GM23248 (cell line): ENCODE data around the gene UBE2E3. TPM values are rescaled to one million over a fixed set of nuclear protein-coding genes. Genes with fewer than 3 reads are reported as not detected.
"Not testable (repeated sequence)": the region's sequence is repeated elsewhere in the genome, so short reads cannot be mapped to it uniquely, and the experiment has no call there.

Experiments used
- DNase-seq: peaks from one replicate; pipeline ENCODE4 v3.0.0-alpha.2; 2015
- H2AFZ ChIP-seq: fragments of 200-600 bp; sonication (generic); 2 replicates; pipeline ENCODE4 v1.6.1; 2016; ENCODE audit warnings: antibody characterized with exemption
- H3F3A ChIP-seq: fragments of 200-600 bp; sonication (generic); 2 replicates; pipeline ENCODE4 v1.6.1; 2016; ENCODE audit warnings: mild to moderate bottlenecking, antibody characterized with exemption, mixed run types; ENCODE audit not compliant: insufficient read depth
- H3K27ac ChIP-seq: fragments of 200-600 bp; sonication (generic); 2 replicates; pipeline ENCODE4 v1.5.1; 2016; ENCODE audit warnings: mild to moderate bottlenecking
- H3K27me3 ChIP-seq: fragments of 200-600 bp; sonication (generic); replicated peaks from 2 replicates; pipeline ENCODE4 v1.6.1; 2016; ENCODE audit warnings: mild to moderate bottlenecking; ENCODE audit not compliant: insufficient read depth
- H3K36me3 ChIP-seq: fragments of 200-600 bp; sonication (generic); 2 replicates; pipeline ENCODE4 v1.6.1; 2016; ENCODE audit warnings: low read depth, mild to moderate bottlenecking
- H3K4me1 ChIP-seq: fragments of 200-600 bp; sonication (generic); 2 replicates; pipeline ENCODE4 v1.6.1; 2016; ENCODE audit warnings: mild to moderate bottlenecking; ENCODE audit not compliant: insufficient read depth
- H3K4me2 ChIP-seq: fragments of 200-600 bp; sonication (generic); one replicate; pipeline ENCODE4 v1.6.1; 2016; ENCODE audit warnings: mild to moderate bottlenecking; ENCODE audit not compliant: unreplicated experiment
- H3K4me3 ChIP-seq: fragments of 200-600 bp; sonication (generic); 2 replicates; pipeline ENCODE4 v1.5.1; 2016; ENCODE audit warnings: mild to moderate bottlenecking
- H3K79me2 ChIP-seq: fragments of 200-600 bp; sonication (generic); 2 replicates; pipeline ENCODE4 v1.6.1; 2016; ENCODE audit warnings: mild to moderate bottlenecking; ENCODE audit not compliant: insufficient read depth
- H3K9ac ChIP-seq: fragments of 200-600 bp; sonication (generic); 2 replicates; pipeline ENCODE4 v1.6.1; 2016; ENCODE audit warnings: mild to moderate bottlenecking
- H3K9me2 ChIP-seq: fragments of 200-600 bp; sonication (generic); 2 replicates; pipeline ENCODE4 v1.6.1; 2016; ENCODE audit warnings: mixed run types, mild to moderate bottlenecking, moderate library complexity; ENCODE audit not compliant: insufficient read depth
- H3K9me3 ChIP-seq: fragments of 200-600 bp; sonication (generic); one replicate; pipeline ENCODE4 v1.6.1; 2017; ENCODE audit warnings: low read depth
- H4K20me1 ChIP-seq: fragments of 200-600 bp; sonication (generic); 2 replicates; pipeline ENCODE4 v1.6.0; 2016; ENCODE audit not compliant: insufficient read depth
- EZH2 ChIP-seq: fragments of 200-600 bp; sonication (generic); IDR thresholded peaks from 2 replicates; pipeline ENCODE4 v1.6.1; 2018; ENCODE audit warnings: antibody characterized with exemption, mild to moderate bottlenecking; ENCODE audit not compliant: insufficient read depth, poor library complexity, severe bottlenecking
- EZH2phosphoT487 ChIP-seq: fragments of 200-600 bp; sonication (generic); IDR thresholded peaks from 2 replicates; pipeline ENCODE4 v1.6.1; 2018; ENCODE audit warnings: antibody characterized with exemption, moderate library complexity, mild to moderate bottlenecking, low read depth; ENCODE audit not compliant: insufficient read depth
- WGBS, 2 experiments: methylation state at CpG; one replicate each; pipeline ENCODE4 v1.1.6; 2015 to 2017; ENCODE audit warnings: low lambda C conversion rate in 2 of 2, low coverage in 1 of 2; ENCODE audit errors: missing lambda C conversion rate in 2 of 2; 5-methylcytosine and 5-hydroxymethylcytosine counted together
- in situ Hi-C: fragments of 300-500 bp; cut with MboI; formaldehyde crosslinking; loops from 2 replicates; pipeline ENCODE4 v1.15.0; 2020
- polyA plus RNA-seq: library from polyadenylated mRNA; unstranded; fragments of >200 nt; fragmentation: Nextera tagmentation; extraction: Ambion mirVana; gene quantifications from 2 replicates; pipeline ENCODE4 v1.2.1, GENCODE V29; 2016
- total RNA-seq: library from RNA; depleted of rRNA; stranded (reverse); fragments of >200 nt; shearing (Covaris generic); gene quantifications from 2 replicates; pipeline ENCODE4 v1.2.3, GENCODE V29; 2014

Gene UBE2E3
- total and polyA plus RNA-seq, 2 experiments from 2014 or later, result 142 to 168 TPM

- no peak overlapping the region for H3K4me3 ChIP-seq
- DNase-seq, result peak; percentile 26
- peaks cover 96% of the 10 kb centered on the region for H3K79me2 ChIP-seq
- 16 to 19% methylated on average over 4 of the region's 4 CpGs for WGBS, 2 experiments
- H4K20me1 ChIP-seq, result no peaks in the 10 kb centered on the region
- H3K36me3 ChIP-seq, result no peaks in the 10 kb centered on the region
- no peaks in the 10 kb centered on the region for H3K27me3 ChIP-seq
- no peaks in the 10 kb centered on the region for H3K9me2 ChIP-seq
- H3K4me2 ChIP-seq, result peak overlapping the region; percentile 16
- no peak overlapping the region for H2AFZ ChIP-seq
- peaks cover 33% of the 10 kb centered on the region for H3F3A ChIP-seq
- H3K9me3 ChIP-seq, result no peaks in the 10 kb centered on the region
- H3K9ac ChIP-seq, result no peak overlapping the region
- peak overlapping the region; percentile 65 for H3K27ac ChIP-seq
- in situ Hi-C loops, result no loop called here
- no peak for TF ChIP-seq EZH2phosphoT487
- no peak for TF ChIP-seq EZH2
- peaks cover 32% of the 10 kb centered on the region for H3K4me1 ChIP-seq
These were observed 58.4 kb downstream of the UBE2E3 start for GRCh38 chr2:181038796-181039195.

GRCh38 chr2:181040839-181041238 is 60.4 kb downstream of the UBE2E3 start:
- peaks cover 32% of the 10 kb centered on the region for H3K4me1 ChIP-seq
- 94% methylated on average over 11 of the region's 11 CpGs for WGBS, 2 experiments
- peaks cover 29% of the 10 kb centered on the region for H3F3A ChIP-seq

GRCh38 chr2:181041661-181042060 is 61.3 kb downstream of the UBE2E3 start:
- H3K4me1 ChIP-seq, result peaks cover 27% of the 10 kb centered on the region
- no peaks in the 10 kb centered on the region for H3K27me3 ChIP-seq
- H3K9ac ChIP-seq, result no peak overlapping the region
- H2AFZ ChIP-seq, result no peak overlapping the region
- no peaks in the 10 kb centered on the region for H4K20me1 ChIP-seq
- H3K9me3 ChIP-seq, result no peaks in the 10 kb centered on the region
- TF ChIP-seq EZH2 (no peak), EZH2phosphoT487 (no peak)
- no peak overlapping the region for H3K4me3 ChIP-seq
- 63 to 68% methylated on average over 2 of the region's 2 CpGs for WGBS, 2 experiments
- H3K79me2 ChIP-seq, result peaks cover 96% of the 10 kb centered on the region
- H3K9me2 ChIP-seq, result no peaks in the 10 kb centered on the region
- peaks cover 21% of the 10 kb centered on the region for H3F3A ChIP-seq
- no peak overlapping the region for H3K27ac ChIP-seq
- H3K4me2 ChIP-seq, result no peak overlapping the region
- no peaks in the 10 kb centered on the region for H3K36me3 ChIP-seq
- peak; percentile 43 for DNase-seq
- in situ Hi-C loops, result no loop called here

More at GRCh38 chr2:181040839-181041238, 60.4 kb downstream of the UBE2E3 start:
- H4K20me1 ChIP-seq, H3K4me3 ChIP-seq, H3K4me2 ChIP-seq, DNase-seq, H3K27me3 ChIP-seq, H3K9me2 ChIP-seq, in situ Hi-C loops, H3K27ac ChIP-seq, H2AFZ ChIP-seq, H3K9ac ChIP-seq, H3K36me3 ChIP-seq, H3K9me3 ChIP-seq: not testable (repeated sequence)
- H3K79me2 ChIP-seq, result peaks cover 96% of the 10 kb centered on the region

GRCh38 chr2:181042706-181043105 is 62.3 kb downstream of the UBE2E3 start:
- no peak for DNase-seq
- WGBS, 2 experiments, result 86% methylated on average over 1 of the region's 1 CpG
- H4K20me1 ChIP-seq, result no peaks in the 10 kb centered on the region
- H2AFZ ChIP-seq, result no peak overlapping the region
- in situ Hi-C loops, result no loop called here
- TF ChIP-seq EZH2, result no peak
- no peak for TF ChIP-seq EZH2phosphoT487
- H3K9me3 ChIP-seq, result no peaks in the 10 kb centered on the region
- H3K4me1 ChIP-seq, result peaks cover 17% of the 10 kb centered on the region
- peaks cover 12% of the 10 kb centered on the region for H3F3A ChIP-seq
- H3K36me3 ChIP-seq, result no peaks in the 10 kb centered on the region
- no peak overlapping the region for H3K4me3 ChIP-seq
- no peak overlapping the region for H3K9ac ChIP-seq
- H3K27ac ChIP-seq, result no peak overlapping the region
- H3K9me2 ChIP-seq, result no peaks in the 10 kb centered on the region
- H3K27me3 ChIP-seq, result no peaks in the 10 kb centered on the region
- H3K4me2 ChIP-seq, result no peak overlapping the region
- peaks cover 98% of the 10 kb centered on the region for H3K79me2 ChIP-seq

DNA sequence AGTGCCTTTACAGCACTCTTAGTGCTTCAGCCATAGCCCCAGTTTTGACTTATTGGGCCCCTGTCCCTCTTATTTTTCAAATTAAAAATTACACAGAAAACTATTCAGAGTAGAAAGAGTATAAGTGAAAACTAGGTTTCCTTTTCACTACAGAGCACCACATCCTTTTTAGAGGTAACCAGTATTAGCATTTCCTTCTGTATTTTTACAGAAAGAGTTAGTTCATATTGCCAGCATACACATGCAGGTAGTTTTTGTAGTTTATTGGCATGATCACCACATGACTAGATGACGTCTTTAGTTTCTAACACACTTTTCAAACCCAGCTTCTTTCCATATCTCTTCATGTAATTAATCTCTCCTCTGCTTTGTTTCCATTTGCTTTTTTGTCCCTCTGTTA is 66.4 kb downstream of the UBE2E3 start:
- Histone ChIP-seq H2AFZ (no peak overlapping the region), H4K20me1 (no peaks in the 10 kb centered on the region), H3K4me2 (no peak overlapping the region), H3K9ac (no peak overlapping the region), H3F3A (no peaks in the 10 kb centered on the region; the same call in 1 of the 2 replicates), H3K4me1 (no peaks in the 10 kb centered on the region), H3K27ac (no peak overlapping the region), H3K4me3 (no peak overlapping the region), H3K27me3 (no peaks in the 10 kb centered on the region), H3K36me3 (no peaks in the 10 kb centered on the region), H3K9me2 (no peaks in the 10 kb centered on the region), H3K79me2 (peaks cover 100% of the 10 kb centered on the region), H3K9me3 (no peaks in the 10 kb centered on the region)
- DNase-seq, result no peak
- TF ChIP-seq EZH2 (no peak), EZH2phosphoT487 (no peak)
- 64 to 76% methylated on average over 1 of the region's 1 CpG for WGBS, 2 experiments
- in situ Hi-C loops, result no loop called here
